Measurements from ENCODE around the gene FBXL13.
"Not testable (repeated sequence)": the region's sequence is repeated elsewhere in the genome, so short reads cannot be mapped to it uniquely, and the experiment has no call there.

FBXL13 gene

GRCh38 chr7:102856036-102856435, 218.6 kb downstream of the FBXL13 start:
- Mint-ChIP-seq H3K27ac (no peak overlapping the region), H3K4me3 (no peak overlapping the region), H3K4me1 (ENCODE audit: low read depth) (no peaks in the 10 kb centered on the region), H3K9me3 (ENCODE audit: low read depth) (peaks cover 15% of the 10 kb centered on the region), H3K36me3 (peaks cover 17% of the 10 kb centered on the region), H3K27me3 (no peaks in the 10 kb centered on the region)

DNA sequence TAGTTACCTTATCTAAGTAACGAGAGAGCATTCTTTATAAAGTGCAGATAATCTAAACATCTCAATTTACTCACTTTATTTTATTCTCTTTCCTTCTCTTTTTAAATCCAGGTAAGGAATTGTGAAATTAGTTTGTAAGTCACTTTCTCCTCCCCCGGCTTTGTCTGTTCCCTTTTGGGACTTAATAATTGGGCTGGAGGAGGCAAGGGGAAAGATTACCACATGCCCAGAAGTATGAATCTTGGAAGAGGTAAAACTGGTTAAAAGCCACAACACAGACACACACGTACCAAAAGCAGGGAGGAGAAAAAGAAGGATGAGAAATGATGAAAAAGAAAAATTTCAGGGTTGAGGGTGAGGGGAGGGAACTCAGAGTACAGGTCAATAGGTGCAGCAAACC, 225.1 kb downstream of the FBXL13 start:
- Mint-ChIP-seq H3K4me1 (ENCODE audit: low read depth) (no peaks in the 10 kb centered on the region), H3K9me3 (ENCODE audit: low read depth) (peaks cover 15% of the 10 kb centered on the region), H3K36me3 (peaks cover 23% of the 10 kb centered on the region), H3K4me3 (no peak overlapping the region), H3K27ac (no peak overlapping the region), H3K27me3 (no peaks in the 10 kb centered on the region)

GRCh38 chr7:102849079-102849478, 225.5 kb downstream of the FBXL13 start:
- H3K9me3 Mint-ChIP-seq (ENCODE audit: low read depth), result peaks cover 15% of the 10 kb centered on the region
- H3K4me3 Mint-ChIP-seq, result no peak overlapping the region
- no peaks in the 10 kb centered on the region for H3K4me1 Mint-ChIP-seq (ENCODE audit: low read depth)
- H3K27ac Mint-ChIP-seq, result no peak overlapping the region
- no peaks in the 10 kb centered on the region for H3K27me3 Mint-ChIP-seq
- H3K36me3 Mint-ChIP-seq, result peaks cover 23% of the 10 kb centered on the region

- Mint-ChIP-seq H3K36me3 (peaks cover 8% of the 10 kb centered on the region), H3K27ac (no peak overlapping the region), H3K27me3 (no peaks in the 10 kb centered on the region), H3K9me3 (ENCODE audit: low read depth) (no peaks in the 10 kb centered on the region), H3K4me3 (no peak overlapping the region), H3K4me1 (ENCODE audit: low read depth) (no peaks in the 10 kb centered on the region)
Observed at GRCh38 chr7:102845346-102845745, 229.2 kb downstream of the FBXL13 start.

- Mint-ChIP-seq H3K27ac (no peak overlapping the region), H3K4me3 (no peak overlapping the region), H3K9me3 (ENCODE audit: low read depth) (no peaks in the 10 kb centered on the region), H3K27me3 (no peaks in the 10 kb centered on the region), H3K36me3 (peaks cover 6% of the 10 kb centered on the region), H3K4me1 (ENCODE audit: low read depth) (no peaks in the 10 kb centered on the region)
Observed at GRCh38 chr7:102843850-102844249, 230.7 kb downstream of the FBXL13 start.

- Mint-ChIP-seq H3K9me3 (ENCODE audit: low read depth) (no peaks in the 10 kb centered on the region), H3K27ac (no peak overlapping the region), H3K4me1 (ENCODE audit: low read depth) (no peaks in the 10 kb centered on the region), H3K4me3 (no peak overlapping the region), H3K27me3 (no peaks in the 10 kb centered on the region), H3K36me3 (peaks cover 6% of the 10 kb centered on the region)
Observed at GRCh38 chr7:102842284-102842683, 232.3 kb downstream of the FBXL13 start.

DNA sequence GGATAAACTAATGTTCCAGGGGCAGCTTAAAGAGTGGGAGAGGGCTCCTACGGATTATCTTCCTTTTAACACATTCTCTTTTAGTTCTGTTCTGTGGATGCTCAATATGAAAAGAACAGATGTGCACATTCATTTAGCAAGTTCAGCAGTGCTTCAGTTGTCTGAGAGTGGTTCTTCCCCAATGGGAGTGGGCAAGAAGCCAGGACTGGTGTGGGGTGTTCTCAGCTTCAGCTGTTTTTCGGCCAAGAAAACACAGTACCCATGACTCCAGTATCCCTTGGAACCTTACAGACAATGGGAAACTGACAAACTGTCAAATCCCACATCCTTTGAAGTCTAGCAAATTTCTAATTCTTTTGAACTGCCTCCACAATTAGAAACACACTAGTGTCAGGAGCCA, 233.3 kb downstream of the FBXL13 start:
- Mint-ChIP-seq H3K4me3 (no peak overlapping the region), H3K27ac (no peak overlapping the region), H3K36me3 (peaks cover 13% of the 10 kb centered on the region), H3K27me3 (no peaks in the 10 kb centered on the region), H3K4me1 (ENCODE audit: low read depth) (no peaks in the 10 kb centered on the region), H3K9me3 (ENCODE audit: low read depth) (no peaks in the 10 kb centered on the region)

DNA sequence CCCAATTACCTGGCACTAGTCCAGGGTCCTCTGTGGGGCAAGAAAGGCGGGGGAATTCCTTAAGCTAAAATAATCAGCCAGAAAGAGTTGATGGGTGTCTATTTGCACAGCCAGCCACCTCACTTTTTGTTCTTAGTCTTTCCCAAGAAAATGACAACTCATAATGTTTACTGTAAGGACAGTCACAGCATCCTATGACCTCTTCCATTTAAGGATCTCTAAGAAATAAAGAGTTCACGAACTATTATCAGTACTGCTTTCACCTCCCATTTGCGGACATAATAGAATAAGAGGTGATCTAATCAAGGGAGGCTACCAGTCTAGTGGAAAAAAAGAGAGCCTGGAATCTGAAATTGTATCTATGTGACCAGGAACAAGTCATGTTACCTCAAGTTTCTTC, 234.2 kb downstream of the FBXL13 start:
- H3K27me3 Mint-ChIP-seq, result no peaks in the 10 kb centered on the region
- H3K4me1 Mint-ChIP-seq (ENCODE audit: low read depth), result no peaks in the 10 kb centered on the region
- H3K9me3 Mint-ChIP-seq (ENCODE audit: low read depth), result no peaks in the 10 kb centered on the region
- peaks cover 14% of the 10 kb centered on the region for H3K36me3 Mint-ChIP-seq
- no peak overlapping the region for H3K27ac Mint-ChIP-seq
- H3K4me3 Mint-ChIP-seq, result no peak overlapping the region

GRCh38 chr7:102838572-102839101, 236.0 kb downstream of the FBXL13 start:
- peaks cover 16% of the 10 kb centered on the region for H3K36me3 Mint-ChIP-seq
- not testable (repeated sequence) for H3K4me3 Mint-ChIP-seq; H3K4me1 Mint-ChIP-seq (ENCODE audit: low read depth); H3K27ac Mint-ChIP-seq; H3K27me3 Mint-ChIP-seq; H3K9me3 Mint-ChIP-seq (ENCODE audit: low read depth)

DNA sequence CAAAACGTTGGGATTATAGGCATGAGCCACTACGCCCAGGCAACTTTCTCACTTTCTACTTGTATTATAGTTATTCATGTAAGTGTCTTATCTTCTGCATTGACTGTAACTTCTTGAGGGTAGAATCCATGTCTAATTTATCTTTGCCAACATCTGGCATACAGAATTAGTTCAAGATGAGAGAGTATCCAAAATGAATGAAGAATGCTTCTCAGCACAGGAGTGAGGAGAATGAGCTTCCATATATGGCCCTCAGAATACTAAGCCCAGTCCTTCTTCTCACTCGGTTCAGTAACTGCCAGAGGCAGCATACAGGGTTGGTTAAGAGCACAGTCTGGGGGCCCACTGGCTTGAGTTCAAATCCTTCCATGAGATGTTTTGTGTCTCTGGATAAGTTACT, 236.8 kb downstream of the FBXL13 start:
- H3K4me3 Mint-ChIP-seq, result no peak overlapping the region
- H3K9me3 Mint-ChIP-seq (ENCODE audit: low read depth), result no peaks in the 10 kb centered on the region
- H3K27me3 Mint-ChIP-seq, result no peaks in the 10 kb centered on the region
- H3K4me1 Mint-ChIP-seq (ENCODE audit: low read depth), result peaks cover 5% of the 10 kb centered on the region
- H3K27ac Mint-ChIP-seq, result no peak overlapping the region
- H3K36me3 Mint-ChIP-seq, result peaks cover 16% of the 10 kb centered on the region

DNA sequence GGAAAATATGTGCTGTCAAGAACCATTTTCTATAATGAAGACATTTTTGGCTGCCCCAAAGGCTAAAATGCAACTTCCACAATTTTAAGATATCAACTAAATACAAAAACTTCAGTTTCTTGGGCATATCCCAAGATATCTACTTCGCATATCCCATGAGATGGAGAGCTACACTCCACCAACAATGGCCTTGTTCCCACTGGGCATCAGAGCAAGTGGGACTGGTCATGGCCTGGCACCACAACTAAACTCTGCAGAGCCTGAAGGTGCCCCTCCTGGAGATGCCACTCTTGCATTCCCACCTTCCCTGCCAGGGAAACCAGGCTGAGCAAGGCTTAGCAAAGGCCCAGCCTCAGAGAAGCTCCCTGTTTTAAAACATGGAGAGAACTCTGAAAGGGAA, 237.6 kb downstream of the FBXL13 start:
- Mint-ChIP-seq H3K9me3 (ENCODE audit: low read depth) (no peaks in the 10 kb centered on the region), H3K27ac (no peak overlapping the region), H3K4me3 (no peak overlapping the region), H3K36me3 (peaks cover 14% of the 10 kb centered on the region), H3K4me1 (ENCODE audit: low read depth) (peaks cover 5% of the 10 kb centered on the region), H3K27me3 (no peaks in the 10 kb centered on the region)

- Mint-ChIP-seq H3K27me3 (no peaks in the 10 kb centered on the region), H3K27ac (no peak overlapping the region), H3K4me1 (ENCODE audit: low read depth) (peaks cover 5% of the 10 kb centered on the region), H3K9me3 (ENCODE audit: low read depth) (no peaks in the 10 kb centered on the region), H3K36me3 (peaks cover 14% of the 10 kb centered on the region), H3K4me3 (no peak overlapping the region)
Observed at GRCh38 chr7:102836191-102836919, 238.2 kb downstream of the FBXL13 start.

- Mint-ChIP-seq H3K27me3 (no peaks in the 10 kb centered on the region), H3K9me3 (ENCODE audit: low read depth) (no peaks in the 10 kb centered on the region), H3K4me3 (no peak overlapping the region), H3K36me3 (peaks cover 17% of the 10 kb centered on the region), H3K27ac (no peak overlapping the region), H3K4me1 (ENCODE audit: low read depth) (peaks cover 5% of the 10 kb centered on the region)
Observed at GRCh38 chr7:102834999-102835398, 239.6 kb downstream of the FBXL13 start.

DNA sequence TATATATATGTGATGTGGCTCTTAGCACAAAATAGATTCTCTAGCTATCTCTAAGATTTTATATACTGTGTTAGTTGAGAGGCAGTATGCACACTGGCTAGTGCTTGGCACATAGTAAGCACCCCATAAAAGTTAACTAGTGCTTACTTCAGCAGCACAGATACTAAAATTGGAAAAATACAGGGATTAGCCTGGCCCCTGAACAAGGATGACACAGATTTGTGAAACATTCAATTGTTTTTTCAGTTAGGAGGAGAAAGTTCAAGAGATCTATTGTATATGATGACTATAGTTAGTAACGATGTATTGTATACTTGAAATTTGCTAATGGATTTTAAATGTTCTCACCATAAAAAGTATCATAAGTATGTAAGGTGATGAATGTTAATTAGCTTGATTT, 240.1 kb downstream of the FBXL13 start:
- peaks cover 18% of the 10 kb centered on the region for H3K36me3 Mint-ChIP-seq
- H3K4me1 Mint-ChIP-seq (ENCODE audit: low read depth), result peaks cover 5% of the 10 kb centered on the region
- no peaks in the 10 kb centered on the region for H3K27me3 Mint-ChIP-seq
- no peak overlapping the region for H3K4me3 Mint-ChIP-seq
- no peaks in the 10 kb centered on the region for H3K9me3 Mint-ChIP-seq (ENCODE audit: low read depth)
- no peak overlapping the region for H3K27ac Mint-ChIP-seq

DNA sequence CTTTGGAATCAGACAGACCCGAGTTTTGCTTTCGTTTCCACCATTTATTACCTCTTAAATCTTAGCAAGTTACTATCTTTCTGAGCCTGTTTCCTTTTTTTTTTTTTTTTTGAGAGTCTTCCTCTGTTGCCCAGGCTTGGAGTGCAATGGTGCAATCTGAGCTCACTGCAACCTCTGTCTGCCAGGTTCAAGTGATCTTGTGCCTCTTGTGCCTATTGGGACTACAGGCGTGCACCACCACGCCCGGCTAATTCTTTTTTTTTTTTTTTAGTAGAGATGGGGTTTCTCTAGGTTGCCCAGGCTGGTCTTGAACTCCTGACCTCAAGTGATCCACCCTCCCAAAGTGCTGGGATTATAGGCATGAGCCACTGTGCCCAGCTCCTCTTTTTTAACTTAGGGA, 241.3 kb downstream of the FBXL13 start:
- Mint-ChIP-seq H3K4me1 (ENCODE audit: low read depth) (peaks cover 5% of the 10 kb centered on the region), H3K9me3 (ENCODE audit: low read depth) (no peaks in the 10 kb centered on the region), H3K27me3 (no peaks in the 10 kb centered on the region), H3K4me3 (no peak overlapping the region), H3K36me3 (peaks cover 22% of the 10 kb centered on the region), H3K27ac (no peak overlapping the region)

- H3K36me3 Mint-ChIP-seq, result peaks cover 23% of the 10 kb centered on the region
- peaks cover 5% of the 10 kb centered on the region for H3K4me1 Mint-ChIP-seq (ENCODE audit: low read depth)
- no peak overlapping the region for H3K27ac Mint-ChIP-seq
- H3K27me3 Mint-ChIP-seq, result no peaks in the 10 kb centered on the region
- no peaks in the 10 kb centered on the region for H3K9me3 Mint-ChIP-seq (ENCODE audit: low read depth)
- H3K4me3 Mint-ChIP-seq, result no peak overlapping the region
Observed at GRCh38 chr7:102832674-102833073, 241.9 kb downstream of the FBXL13 start.

Data from activated naive CD8-positive, alpha-beta T cell (primary cell).